GM12864 (cell line): Measurements from ENCODE around the gene STX2.

Source experiments
- DNase-seq: peaks from one replicate; pipeline ENCODE4 v3.0.0-alpha.2; 2011; ENCODE audit warnings: low read depth
- H3K4me3 ChIP-seq: 2 replicates; pipeline ENCODE4 v1.5.1; 2011; ENCODE audit warnings: mild to moderate bottlenecking, low read depth, low read length, control low read depth
- CTCF ChIP-seq: IDR thresholded peaks from 2 replicates; pipeline ENCODE4 v1.5.1; 2011; ENCODE audit warnings: low read depth, mild to moderate bottlenecking, moderate library complexity, low read length, control low read depth, inconsistent platforms; ENCODE audit errors: missing control alignments

Gene STX2

GRCh38 chr12:130873825-130874224, 34.8 kb upstream of the STX2 start:
- TF ChIP-seq CTCF, result no peak
- H3K4me3 ChIP-seq, result peak overlapping the region; percentile 93
- DNase-seq, result peak; percentile 30

- TF ChIP-seq CTCF, result no peak
- no peak for DNase-seq
- peak overlapping the region; percentile 93 for H3K4me3 ChIP-seq
Measured at GRCh38 chr12:130873106-130873795, 34.2 kb upstream of the STX2 start.

GRCh38 chr12:130872179-130873096, 33.4 kb upstream of the STX2 start:
- DNase-seq, result no peak
- no peak for TF ChIP-seq CTCF
- peak overlapping the region; percentile 93 for H3K4me3 ChIP-seq

GRCh38 chr12:130871286-130872178, 32.5 kb upstream of the STX2 start, which contains the start of gene RAN:
RAN (plus strand) TSS chr12:130872066; CDS start chr12:130872594, 528 bp downstream.
- TF ChIP-seq CTCF, result no peak
- DNase-seq, result peak; percentile 72
- peak within 1 kb of the TSS; percentile 97 for H3K4me3 ChIP-seq

- TF ChIP-seq CTCF, result peak; percentile 81
- peak overlapping the region; percentile 97 for H3K4me3 ChIP-seq
Measured at GRCh38 chr12:130870442-130871285, 31.6 kb upstream of the STX2 start.

GRCh38 chr12:130868412-130868811, 29.4 kb upstream of the STX2 start:
- H3K4me3 ChIP-seq, result no peak overlapping the region
- no peak for DNase-seq
- no peak for TF ChIP-seq CTCF

More at GRCh38 chr12:130870442-130871285, 31.6 kb upstream of the STX2 start:
- DNase-seq, result peak; percentile 92
